GM12801 (cell line): ENCODE measurements around the gene GALNT18.

ENCODE experiments used
- CTCF ChIP-seq: IDR thresholded peaks from one replicate; pipeline ENCODE4 v1.5.1; 2011; ENCODE audit warnings: control low read depth; ENCODE audit not compliant: insufficient read length; ENCODE audit errors: extremely low read depth

Gene GALNT18

GRCh38 chr11:11537372-11537771 lies 84.4 kb downstream of the GALNT18 start:
- no peak for TF ChIP-seq CTCF

- TF ChIP-seq CTCF: no peak
Measured at GRCh38 chr11:11536650-11537049, 85.2 kb downstream of the GALNT18 start.

- no peak for TF ChIP-seq CTCF
Measured at GRCh38 chr11:11535611-11536010, 86.2 kb downstream of the GALNT18 start.

- no peak for TF ChIP-seq CTCF
Measured at GRCh38 chr11:11534981-11535380, 86.8 kb downstream of the GALNT18 start.

GRCh38 chr11:11533751-11534150 lies 88.1 kb downstream of the GALNT18 start:
- TF ChIP-seq CTCF: no peak

- TF ChIP-seq CTCF: no peak
Measured at GRCh38 chr11:11533057-11533456, 88.7 kb downstream of the GALNT18 start.

GRCh38 chr11:11532574-11532973 lies 89.2 kb downstream of the GALNT18 start:
- TF ChIP-seq CTCF: no peak
